Uterus (tissue), 2 donors: ENCODE data around the gene RAD51B.

Experiments used
- CTCF ChIP-seq, 4 experiments: fragments of 200-600 bp in 2 of 4; fragments of 450-650 bp in 2 of 4; sonication (generic) in 2 of 4; IDR thresholded peaks; one replicate each; pipeline ENCODE4 v1.5.1; 2016 to 2019; ENCODE audit warnings: antibody characterized with exemption in 4 of 4, mild to moderate bottlenecking in 2 of 4, moderate library complexity in 1 of 4
- POLR2A ChIP-seq, 2 donors: fragments of 450-650 bp; IDR thresholded peaks; one replicate each; pipeline ENCODE4 v1.6.1; 2016; ENCODE audit warnings: antibody characterized with exemption in 2 of 2, mild to moderate bottlenecking in 1 of 2, moderate library complexity in 1 of 2

GRCh38 chr14:68735856-68736255, 916.3 kb downstream of the RAD51B start:
- TF ChIP-seq CTCF (IDR thresholded peaks at IDR 0.05) (no peak), POLR2A (IDR thresholded peaks at IDR 0.05) (no peak)
